DND-41 (cell line): Measurements from ENCODE around the gene MMRN2.
"Not testable (repeated sequence)": the region's sequence is repeated elsewhere in the genome, so short reads cannot be mapped to it uniquely, and the experiment has no call there.

Source experiments
- ATAC-seq: fragments of 200-7000 bp; cut with Tn5 transposase; 3 replicates; pipeline ENCODE4 v1.9.1; 2021; ENCODE audit warnings: low read depth; ENCODE audit not compliant: insufficient read depth
- DNase-seq: peaks from one replicate; pipeline ENCODE4 v3.0.0-alpha.2; 2020
- H2AFZ ChIP-seq: 2 replicates; pipeline ENCODE4 v1.6.0; 2012; ENCODE audit warnings: low read depth, low read length
- H3K27ac ChIP-seq: 2 replicates; pipeline ENCODE4 v1.5.1; 2012; ENCODE audit warnings: low read length, inconsistent platforms
- H3K27me3 ChIP-seq: fragments of 200-600 bp; sonication (generic); 2 replicates; pipeline ENCODE4 v1.6.0; 2012; ENCODE audit warnings: low read length, mild to moderate bottlenecking, inconsistent platforms; ENCODE audit not compliant: insufficient read depth, poor library complexity
- H3K36me3 ChIP-seq: 2 replicates; pipeline ENCODE4 v1.5.1; 2012; ENCODE audit warnings: low read length, inconsistent platforms; ENCODE audit not compliant: insufficient read depth
- H3K4me1 ChIP-seq: 2 replicates; pipeline ENCODE4 v1.5.1; 2012; ENCODE audit warnings: mild to moderate bottlenecking, low read length; ENCODE audit not compliant: insufficient read depth
- H3K4me2 ChIP-seq: 2 replicates; pipeline ENCODE4 v1.6.0; 2012; ENCODE audit warnings: mild to moderate bottlenecking, moderate library complexity, low read length, inconsistent platforms; ENCODE audit not compliant: insufficient read depth
- H3K4me3 ChIP-seq, 2 experiments: fragments of 200-600 bp in 1 of 2; shearing (Covaris generic) in 1 of 2; 2 replicates each; pipeline ENCODE4 v1.5.1; 2012 to 2016; ENCODE audit warnings: inconsistent platforms in 2 of 2, low read length in 2 of 2, mild to moderate bottlenecking in 2 of 2, low read depth in 1 of 2, moderate library complexity in 1 of 2
- H3K79me2 ChIP-seq: 2 replicates; pipeline ENCODE4 v1.6.0; 2012; ENCODE audit warnings: low read length, inconsistent platforms; ENCODE audit not compliant: insufficient read depth
- H3K9ac ChIP-seq: 2 replicates; pipeline ENCODE4 v1.6.0; 2012; ENCODE audit warnings: low read depth, mild to moderate bottlenecking, inconsistent platforms, low read length, moderate library complexity
- H3K9me3 ChIP-seq: 2 replicates; pipeline ENCODE4 v1.5.1; 2012; ENCODE audit warnings: low read length, moderate library complexity, mild to moderate bottlenecking, inconsistent platforms; ENCODE audit not compliant: insufficient read depth, severe bottlenecking
- H4K20me1 ChIP-seq: 2 replicates; pipeline ENCODE4 v1.6.0; 2012; ENCODE audit warnings: low read length; ENCODE audit not compliant: insufficient read depth
- CTCF ChIP-seq: IDR thresholded peaks from 2 replicates; pipeline ENCODE4 v1.5.1; 2012; ENCODE audit warnings: borderline replicate concordance, low read length, moderate library complexity, mild to moderate bottlenecking; ENCODE audit not compliant: poor library complexity, severe bottlenecking; ENCODE audit errors: extremely low read depth
- EZH2 ChIP-seq: IDR thresholded peaks from 3 replicates; pipeline ENCODE4 v1.6.1; 2012; ENCODE audit warnings: borderline replicate concordance, low read depth, mild to moderate bottlenecking, moderate library complexity, low read length, inconsistent platforms; ENCODE audit not compliant: severe bottlenecking

Gene MMRN2

GRCh38 chr10:86957471-86958115, at the start of gene MMRN2:
MMRN2 (minus strand) TSS chr10:86957615; CDS start chr10:86957541, 74 bp downstream.
- Histone ChIP-seq H3K4me2 (no peak within 1 kb of the TSS), H3K9me3 (no peaks in the 10 kb centered on the region), H3K27me3 (no peaks in the 10 kb centered on the region), H3K4me3 (no peak within 1 kb of the TSS), H2AFZ (no peak within 1 kb of the TSS), H3K79me2 (no peaks in the 10 kb centered on the region), H3K4me1 (no peaks in the 10 kb centered on the region), H3K36me3 (no peaks in the 10 kb centered on the region), H4K20me1 (no peaks in the 10 kb centered on the region), H3K27ac (no peak within 1 kb of the TSS), H3K9ac (no peak within 1 kb of the TSS)
- TF ChIP-seq CTCF (no peak), EZH2 (no peak)
- ATAC-seq = no peak
- no peak for DNase-seq

GRCh38 chr10:87007124-87007523, 49.7 kb upstream of the MMRN2 start:
- not testable (repeated sequence) for H3K9ac ChIP-seq, H3K36me3 ChIP-seq, DNase-seq, H3K79me2 ChIP-seq, H4K20me1 ChIP-seq, H3K27me3 ChIP-seq, H3K27ac ChIP-seq, H3K9me3 ChIP-seq, H2AFZ ChIP-seq, H3K4me2 ChIP-seq, H3K4me1 ChIP-seq, ATAC-seq, H3K4me3 ChIP-seq

GRCh38 chr10:87000491-87000890, 43.1 kb upstream of the MMRN2 start:
- H3K4me1 ChIP-seq = no peaks in the 10 kb centered on the region
- TF ChIP-seq EZH2 = no peak
- TF ChIP-seq CTCF = no peak
- no peak overlapping the region for H2AFZ ChIP-seq
- no peak overlapping the region for H3K9ac ChIP-seq
- H3K4me3 ChIP-seq = no peak overlapping the region
- H3K79me2 ChIP-seq = no peaks in the 10 kb centered on the region
- ATAC-seq (no peak), DNase-seq (no peak)
- no peaks in the 10 kb centered on the region for H3K36me3 ChIP-seq
- no peaks in the 10 kb centered on the region for H3K9me3 ChIP-seq
- H3K4me2 ChIP-seq = no peak overlapping the region
- H3K27ac ChIP-seq = no peak overlapping the region
- no peaks in the 10 kb centered on the region for H4K20me1 ChIP-seq
- H3K27me3 ChIP-seq = no peaks in the 10 kb centered on the region

- not testable (repeated sequence) for ATAC-seq
Observed at GRCh38 chr10:86999802-87000403, 42.5 kb upstream of the MMRN2 start.

More at GRCh38 chr10:86999802-87000403, 42.5 kb upstream of the MMRN2 start:
- DNase-seq, H3K79me2 ChIP-seq, H3K9me3 ChIP-seq, H3K4me3 ChIP-seq, H4K20me1 ChIP-seq, H3K36me3 ChIP-seq, H3K27me3 ChIP-seq, H3K4me1 ChIP-seq, H3K4me2 ChIP-seq, H3K9ac ChIP-seq, H2AFZ ChIP-seq, H3K27ac ChIP-seq: not testable (repeated sequence)
